ENCODE data around the gene MYH16.
A peak's percentile ranks its signal among the peaks of the same experiment; 100 is the strongest.
"Not testable (repeated sequence)": the region's sequence is repeated elsewhere in the genome, so short reads cannot be mapped to it uniquely, and the experiment has no call there.

Gene MYH16

GRCh38 chr7:99272476-99273045, at the start of gene MYH16:
Gene MYH16, plus strand, starts transcription at chr7:99272839.
- DNase-seq, result peak; percentile 45

- peak; percentile 64 for DNase-seq
Measured at GRCh38 chr7:99224263-99224898, 48.3 kb upstream of the MYH16 start.

GRCh38 chr7:99224899-99225265, 47.8 kb upstream of the MYH16 start:
- DNase-seq, result no peak

- no peak for DNase-seq
Measured at GRCh38 chr7:99229234-99229633, 43.4 kb upstream of the MYH16 start.

GRCh38 chr7:99232082-99232770, 40.4 kb upstream of the MYH16 start:
- DNase-seq, result no peak

GRCh38 chr7:99232955-99233354, 39.7 kb upstream of the MYH16 start:
- not testable (repeated sequence) for DNase-seq

GRCh38 chr7:99234185-99234584, 38.5 kb upstream of the MYH16 start:
- no peak for DNase-seq

- no peak for DNase-seq
Measured at GRCh38 chr7:99235925-99236324, 36.7 kb upstream of the MYH16 start.

- DNase-seq, result not testable (repeated sequence)
Measured at GRCh38 chr7:99237876-99238275, 34.8 kb upstream of the MYH16 start.

GRCh38 chr7:99238558-99239341, 33.9 kb upstream of the MYH16 start:
- no peak for DNase-seq

DNA sequence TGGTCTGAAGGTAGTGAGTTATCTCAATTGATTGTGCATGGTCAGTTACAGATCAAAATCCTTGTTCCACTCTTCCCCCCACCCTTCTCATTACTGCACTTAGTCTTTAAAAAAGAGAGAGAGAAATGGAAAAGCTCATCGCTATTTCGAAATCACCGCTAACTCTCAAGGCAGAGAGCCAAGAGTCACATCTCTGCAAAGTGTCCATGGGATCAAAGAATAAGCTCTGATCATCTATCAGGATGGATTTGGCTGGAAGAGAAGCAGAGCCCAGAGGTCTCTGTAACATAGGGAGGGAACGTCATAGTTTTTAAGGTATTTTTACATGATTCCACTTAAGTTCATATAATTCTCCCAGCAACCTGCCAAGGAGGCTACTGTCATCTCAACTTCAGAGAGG, 30.0 kb upstream of the MYH16 start:
- no peak for DNase-seq

DNA sequence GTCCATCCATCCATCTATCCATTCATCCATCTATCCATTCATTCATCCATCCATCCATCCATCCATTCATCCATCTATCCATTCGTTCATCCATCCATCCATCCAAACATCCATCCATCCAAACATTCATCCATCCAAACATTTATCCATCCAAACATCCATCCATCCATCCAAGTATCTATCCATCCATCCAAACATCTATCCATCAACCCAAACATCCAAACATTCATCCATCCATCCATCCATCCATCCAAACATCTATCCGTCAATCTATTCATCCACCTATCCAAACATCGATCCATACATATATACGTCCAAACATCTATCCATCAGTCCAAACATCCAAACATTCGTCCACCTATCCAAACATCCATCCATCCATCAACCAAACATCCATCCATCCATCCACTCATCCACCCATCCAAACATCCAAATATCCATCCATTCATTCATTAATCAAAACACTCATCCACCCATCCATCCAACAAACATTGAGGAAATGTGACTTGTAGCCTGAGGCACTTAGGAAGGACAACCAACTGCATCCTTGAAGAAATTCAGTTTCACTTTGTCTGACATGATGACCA, 28.8 kb upstream of the MYH16 start:
- DNase-seq, result no peak

- no peak for DNase-seq
Measured at GRCh38 chr7:99244939-99245338, 27.7 kb upstream of the MYH16 start.

GRCh38 chr7:99248391-99249095, 24.1 kb upstream of the MYH16 start:
- no peak for DNase-seq

- DNase-seq, result peak; percentile 73
Measured at GRCh38 chr7:99249985-99250575, 22.6 kb upstream of the MYH16 start.

- no peak for DNase-seq
Measured at GRCh38 chr7:99252166-99252895, 20.3 kb upstream of the MYH16 start.

GRCh38 chr7:99253369-99253768, 19.3 kb upstream of the MYH16 start:
- DNase-seq, result no peak

DNA sequence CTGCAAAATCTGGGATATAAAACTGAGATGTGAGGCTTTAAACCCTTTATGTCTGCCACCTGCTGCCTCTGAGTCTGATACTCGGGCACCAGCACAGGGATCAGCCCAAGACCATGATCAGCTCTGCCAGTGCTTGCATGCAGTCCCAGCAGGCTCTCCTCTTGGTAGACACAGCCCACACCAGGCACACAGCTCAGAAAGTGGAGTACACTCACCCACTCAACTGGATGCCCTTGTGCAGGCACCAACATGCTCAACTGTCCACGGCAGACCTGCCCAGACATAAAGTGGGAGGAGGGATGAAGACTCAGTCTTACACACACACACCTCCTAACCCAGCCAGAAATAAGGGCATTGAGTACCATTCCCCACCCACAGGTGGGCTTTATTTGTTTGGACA, 18.2 kb upstream of the MYH16 start:
- DNase-seq, result no peak

GRCh38 chr7:99255463-99255862, 17.2 kb upstream of the MYH16 start:
- no peak for DNase-seq

DNA sequence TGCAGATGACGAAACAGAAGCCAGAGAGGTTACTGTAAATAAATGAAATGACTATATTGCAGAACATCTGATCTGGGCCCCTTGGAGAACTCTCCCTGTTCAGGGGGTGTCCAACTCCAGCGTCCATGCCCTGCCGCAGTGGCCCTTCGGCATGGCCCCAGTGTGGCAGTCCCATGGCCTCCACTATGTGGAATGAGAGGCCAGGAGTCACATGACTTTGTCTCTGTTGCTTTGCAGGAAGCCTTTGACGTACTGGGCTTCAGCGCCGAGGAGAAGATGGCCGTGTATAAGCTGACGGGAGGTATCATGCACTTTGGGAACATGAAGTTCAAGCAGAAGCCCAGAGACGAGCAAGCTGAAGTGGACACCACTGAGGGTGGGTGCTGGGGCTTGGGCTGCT, 15.6 kb upstream of the MYH16 start:
- no peak for DNase-seq

- no peak for DNase-seq
Measured at GRCh38 chr7:99257675-99258074, 15.0 kb upstream of the MYH16 start.

GRCh38 chr7:99258501-99258900, 14.1 kb upstream of the MYH16 start:
- no peak for DNase-seq
